Ishikawa (cell line): Measurements from ENCODE around the gene KCNQ4.

Experiments used
- CEBPB ChIP-seq: IDR thresholded peaks from 2 replicates; pipeline ENCODE4 v1.6.1; 2012
- CREB1 ChIP-seq: IDR thresholded peaks from 2 replicates; pipeline ENCODE4 v1.6.1; 2012; ENCODE audit warnings: low read depth
- EGR1 ChIP-seq: IDR thresholded peaks from 2 replicates; pipeline ENCODE4 v1.6.1; 2012
- FOXM1 ChIP-seq: IDR thresholded peaks from 2 replicates; pipeline ENCODE4 v1.6.1; 2012; ENCODE audit warnings: low read depth, borderline replicate concordance
- NFIC ChIP-seq: IDR thresholded peaks from 2 replicates; pipeline ENCODE4 v1.6.1; 2012
- RAD21 ChIP-seq: IDR thresholded peaks from 2 replicates; pipeline ENCODE4 v1.6.1; 2012; ENCODE audit warnings: low read depth
- TAF1 ChIP-seq: IDR thresholded peaks from 2 replicates; pipeline ENCODE4 v1.6.1; 2012; ENCODE audit warnings: low read depth, mild to moderate bottlenecking
- TCF12 ChIP-seq: IDR thresholded peaks from 2 replicates; pipeline ENCODE4 v1.6.1; 2012; ENCODE audit warnings: low read depth
- YY1 ChIP-seq: IDR thresholded peaks from 2 replicates; pipeline ENCODE4 v1.6.1; 2012; ENCODE audit warnings: low read depth
- ZBTB7A ChIP-seq: IDR thresholded peaks from 2 replicates; pipeline ENCODE4 v1.6.1; 2012; ENCODE audit warnings: low read depth
- TF ChIP-seq, protein P1 (sequence below): IDR thresholded peaks from 2 replicates; pipeline ENCODE4 v1.6.1; 2012; ENCODE audit warnings: low read depth, mild to moderate bottlenecking
- TF ChIP-seq, protein P2 (sequence below): IDR thresholded peaks from 2 replicates; pipeline ENCODE4 v1.6.1; 2012
- TF ChIP-seq, protein P3 (sequence below): IDR thresholded peaks from 2 replicates; pipeline ENCODE4 v1.6.1; 2012

DNA sequence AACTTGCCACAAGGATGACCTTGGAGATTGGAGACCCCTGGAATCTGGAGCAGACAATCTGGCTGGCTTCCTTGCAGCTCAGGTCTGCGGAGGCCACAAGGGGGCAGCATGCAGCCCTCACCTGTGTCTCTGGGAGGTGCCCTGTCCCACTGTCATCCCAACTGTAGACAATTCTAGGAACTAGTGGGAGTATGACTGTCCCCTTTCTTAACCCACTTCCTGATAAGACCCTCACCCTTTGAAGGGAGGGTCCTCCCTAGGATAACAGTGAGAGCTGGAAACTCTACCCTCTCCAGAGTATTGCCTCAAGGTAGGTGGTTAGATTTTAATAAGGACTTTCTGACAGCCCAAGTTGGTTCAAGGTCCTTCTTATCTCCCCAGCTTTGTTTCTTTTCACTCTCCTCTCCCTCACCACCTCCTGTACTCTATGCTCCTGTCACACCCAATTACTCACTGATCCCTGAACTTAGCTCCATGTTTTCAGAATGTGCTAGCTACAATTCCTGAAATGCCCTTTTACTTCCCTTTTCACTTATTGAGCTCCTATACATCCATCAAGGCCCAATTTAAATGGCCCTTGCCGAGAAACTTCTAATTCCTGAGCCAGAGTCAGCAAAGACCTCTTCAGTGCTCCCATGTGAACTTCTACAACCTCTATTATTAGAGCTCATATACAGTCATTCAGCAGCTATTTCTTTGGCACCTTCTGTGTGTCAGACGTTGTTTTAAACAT is 9.2 kb upstream of the KCNQ4 start:
- TF ChIP-seq TAF1 (no peak), CEBPB (no peak), FOXM1 (no peak), CREB1 (no peak), EGR1 (no peak), TCF12 (no peak), NFIC (no peak), RAD21 (peak; percentile 67), YY1 (no peak), ZBTB7A (no peak)
- TF ChIP-seq, protein P1, sequence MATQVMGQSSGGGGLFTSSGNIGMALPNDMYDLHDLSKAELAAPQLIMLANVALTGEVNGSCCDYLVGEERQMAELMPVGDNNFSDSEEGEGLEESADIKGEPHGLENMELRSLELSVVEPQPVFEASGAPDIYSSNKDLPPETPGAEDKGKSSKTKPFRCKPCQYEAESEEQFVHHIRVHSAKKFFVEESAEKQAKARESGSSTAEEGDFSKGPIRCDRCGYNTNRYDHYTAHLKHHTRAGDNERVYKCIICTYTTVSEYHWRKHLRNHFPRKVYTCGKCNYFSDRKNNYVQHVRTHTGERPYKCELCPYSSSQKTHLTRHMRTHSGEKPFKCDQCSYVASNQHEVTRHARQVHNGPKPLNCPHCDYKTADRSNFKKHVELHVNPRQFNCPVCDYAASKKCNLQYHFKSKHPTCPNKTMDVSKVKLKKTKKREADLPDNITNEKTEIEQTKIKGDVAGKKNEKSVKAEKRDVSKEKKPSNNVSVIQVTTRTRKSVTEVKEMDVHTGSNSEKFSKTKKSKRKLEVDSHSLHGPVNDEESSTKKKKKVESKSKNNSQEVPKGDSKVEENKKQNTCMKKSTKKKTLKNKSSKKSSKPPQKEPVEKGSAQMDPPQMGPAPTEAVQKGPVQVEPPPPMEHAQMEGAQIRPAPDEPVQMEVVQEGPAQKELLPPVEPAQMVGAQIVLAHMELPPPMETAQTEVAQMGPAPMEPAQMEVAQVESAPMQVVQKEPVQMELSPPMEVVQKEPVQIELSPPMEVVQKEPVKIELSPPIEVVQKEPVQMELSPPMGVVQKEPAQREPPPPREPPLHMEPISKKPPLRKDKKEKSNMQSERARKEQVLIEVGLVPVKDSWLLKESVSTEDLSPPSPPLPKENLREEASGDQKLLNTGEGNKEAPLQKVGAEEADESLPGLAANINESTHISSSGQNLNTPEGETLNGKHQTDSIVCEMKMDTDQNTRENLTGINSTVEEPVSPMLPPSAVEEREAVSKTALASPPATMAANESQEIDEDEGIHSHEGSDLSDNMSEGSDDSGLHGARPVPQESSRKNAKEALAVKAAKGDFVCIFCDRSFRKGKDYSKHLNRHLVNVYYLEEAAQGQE = no peak
- TF ChIP-seq, protein P2, sequence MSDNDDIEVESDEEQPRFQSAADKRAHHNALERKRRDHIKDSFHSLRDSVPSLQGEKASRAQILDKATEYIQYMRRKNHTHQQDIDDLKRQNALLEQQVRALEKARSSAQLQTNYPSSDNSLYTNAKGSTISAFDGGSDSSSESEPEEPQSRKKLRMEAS = no peak
- TF ChIP-seq, protein P3, sequence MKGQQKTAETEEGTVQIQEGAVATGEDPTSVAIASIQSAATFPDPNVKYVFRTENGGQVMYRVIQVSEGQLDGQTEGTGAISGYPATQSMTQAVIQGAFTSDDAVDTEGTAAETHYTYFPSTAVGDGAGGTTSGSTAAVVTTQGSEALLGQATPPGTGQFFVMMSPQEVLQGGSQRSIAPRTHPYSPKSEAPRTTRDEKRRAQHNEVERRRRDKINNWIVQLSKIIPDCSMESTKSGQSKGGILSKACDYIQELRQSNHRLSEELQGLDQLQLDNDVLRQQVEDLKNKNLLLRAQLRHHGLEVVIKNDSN = no peak
